Vagina (tissue), 2 donors: ENCODE measurements around the gene VPS36.

Experiments
- POLR2A ChIP-seq, 2 donors: fragments of 450-650 bp; IDR thresholded peaks; one replicate each; pipeline ENCODE4 v1.6.1; 2017; ENCODE audit warnings: antibody characterized with exemption in 2 of 2, mild to moderate bottlenecking in 2 of 2, moderate library complexity in 2 of 2
- POLR2AphosphoS5 ChIP-seq, 2 donors: sonication (generic); formaldehyde crosslinking; IDR thresholded peaks; one replicate each; pipeline ENCODE4 v1.9.0; 2017; ENCODE audit warnings: antibody characterized with exemption in 2 of 2, mild to moderate bottlenecking in 2 of 2, low read depth in 1 of 2; ENCODE audit not compliant: insufficient read depth in 1 of 2
- TF ChIP-seq, protein P1 (sequence below), 3 experiments: fragments of 450-650 bp in 2 of 3; fragments of 200-600 bp in 1 of 3; sonication (generic) in 1 of 3; IDR thresholded peaks; one replicate each; pipeline ENCODE4 v1.5.1; 2017 to 2019; ENCODE audit warnings: antibody characterized with exemption in 3 of 3, mild to moderate bottlenecking in 2 of 3, moderate library complexity in 2 of 3

DNA sequence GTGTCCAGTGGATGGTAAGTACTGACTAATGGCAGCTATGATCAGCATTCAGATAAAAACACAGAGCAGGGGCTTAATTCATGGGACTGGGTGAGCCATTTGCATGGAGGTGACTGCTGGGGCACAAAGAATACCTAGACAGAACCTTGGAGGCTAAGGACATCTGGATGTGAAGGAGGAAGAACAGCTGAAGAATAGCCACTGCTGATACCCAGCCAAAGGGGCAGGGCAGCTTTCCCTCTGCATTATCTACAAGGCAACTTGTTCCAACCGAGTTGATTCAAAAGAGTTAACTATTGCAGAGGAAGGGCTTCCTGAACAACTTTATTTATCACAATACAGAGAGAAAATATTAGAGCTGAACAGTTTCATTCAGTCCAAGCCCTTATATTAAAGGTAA, 31.4 kb downstream of the VPS36 start:
- no peak for TF ChIP-seq POLR2AphosphoS5 (IDR thresholded peaks at IDR 0.05; ENCODE audit: insufficient read depth in 1 of 2, low read depth in 1 of 2)
- TF ChIP-seq, protein P1, sequence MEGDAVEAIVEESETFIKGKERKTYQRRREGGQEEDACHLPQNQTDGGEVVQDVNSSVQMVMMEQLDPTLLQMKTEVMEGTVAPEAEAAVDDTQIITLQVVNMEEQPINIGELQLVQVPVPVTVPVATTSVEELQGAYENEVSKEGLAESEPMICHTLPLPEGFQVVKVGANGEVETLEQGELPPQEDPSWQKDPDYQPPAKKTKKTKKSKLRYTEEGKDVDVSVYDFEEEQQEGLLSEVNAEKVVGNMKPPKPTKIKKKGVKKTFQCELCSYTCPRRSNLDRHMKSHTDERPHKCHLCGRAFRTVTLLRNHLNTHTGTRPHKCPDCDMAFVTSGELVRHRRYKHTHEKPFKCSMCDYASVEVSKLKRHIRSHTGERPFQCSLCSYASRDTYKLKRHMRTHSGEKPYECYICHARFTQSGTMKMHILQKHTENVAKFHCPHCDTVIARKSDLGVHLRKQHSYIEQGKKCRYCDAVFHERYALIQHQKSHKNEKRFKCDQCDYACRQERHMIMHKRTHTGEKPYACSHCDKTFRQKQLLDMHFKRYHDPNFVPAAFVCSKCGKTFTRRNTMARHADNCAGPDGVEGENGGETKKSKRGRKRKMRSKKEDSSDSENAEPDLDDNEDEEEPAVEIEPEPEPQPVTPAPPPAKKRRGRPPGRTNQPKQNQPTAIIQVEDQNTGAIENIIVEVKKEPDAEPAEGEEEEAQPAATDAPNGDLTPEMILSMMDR (IDR thresholded peaks at IDR 0.05) = no peak
- no peak for TF ChIP-seq POLR2A (IDR thresholded peaks at IDR 0.05)
